ENCODE data around the gene BHLHA9. TPM values are rescaled to one million over a fixed set of nuclear protein-coding genes. Genes with fewer than 3 reads are reported as not detected.

The BHLHA9 gene
- total and polyA plus RNA-seq, 2 of the 8 experiments (the other 6 are each of a cell fraction or from before 2014, with no cell fraction given), result 0.29 to 0.34 TPM

- Histone ChIP-seq H2BK15ac (ENCODE audit: low read length) (no peak overlapping the region), H3K27me3 (replicated peaks in 1 of 4; ENCODE audit: control insufficient read depth in 3 of 4, extremely low read depth in 1 of 4, insufficient read depth in 3 of 4, low read length in 3 of 4) (no peaks in the 10 kb centered on the region), H3K23ac (ENCODE audit: insufficient read length) (no peak overlapping the region), H3K9ac (replicated peaks in 1 of 4; ENCODE audit: extremely low read depth in 1 of 4, low read depth in 3 of 4, low read length in 3 of 4) (no peak overlapping the region), H2BK20ac (ENCODE audit: low read length) (no peak overlapping the region), H2BK120ac (replicated peaks; ENCODE audit: low read depth, low read length) (no peak overlapping the region), H3K56ac (replicated peaks; ENCODE audit: insufficient read length, low read depth, low read length) (no peak overlapping the region), H2BK5ac (ENCODE audit: low read depth, low read length) (no peak overlapping the region), H3K4me1 (replicated peaks in 1 of 4; ENCODE audit: control insufficient read depth in 3 of 4, insufficient read depth in 4 of 4, low read length in 3 of 4) (no peaks in the 10 kb centered on the region), H2AFZ (ENCODE audit: low read length) (no peak overlapping the region), H4K91ac (replicated peaks; ENCODE audit: insufficient read length, low read length) (no peak overlapping the region), H3K9me3 (ENCODE audit: insufficient read depth in 2 of 2, low read depth in 1 of 2, low read length in 1 of 2) (no peaks in the 10 kb centered on the region), H4K5ac (ENCODE audit: insufficient read length, low read depth, low read length) (no peak overlapping the region), H3K23me2 (ENCODE audit: low read depth, low read length) (no peaks in the 10 kb centered on the region), H3K18ac (ENCODE audit: extremely low read depth, low read length) (no peak overlapping the region), H4K20me1 (replicated peaks in 1 of 2; ENCODE audit: control insufficient read depth in 1 of 2, insufficient read depth in 2 of 2, low read length in 2 of 2) (no peaks in the 10 kb centered on the region), H3K79me1 (ENCODE audit: low read depth, low read length) (no peaks in the 10 kb centered on the region), H3K14ac (ENCODE audit: insufficient read length) (no peak overlapping the region), H3K4me3 (ENCODE audit: extremely low read depth in 1 of 4, insufficient read depth in 2 of 4, low read depth in 3 of 4, low read length in 4 of 4) (no peak overlapping the region), H3K4me2 (ENCODE audit: insufficient read depth in 1 of 2, low read depth in 2 of 2, low read length in 2 of 2) (no peak overlapping the region), H3K79me2 (ENCODE audit: control insufficient read depth in 1 of 2, insufficient read depth in 2 of 2, low read length in 2 of 2) (no peaks in the 10 kb centered on the region), H3K4ac (replicated peaks; ENCODE audit: insufficient read length, low read depth, low read length) (no peak overlapping the region), H2AK5ac (ENCODE audit: low read depth, low read length) (no peak overlapping the region), H2BK12ac (ENCODE audit: low read depth, low read length) (no peak overlapping the region), H3K36me3 (ENCODE audit: control insufficient read depth in 2 of 4, insufficient read depth in 4 of 4, low read length in 3 of 4) (no peaks in the 10 kb centered on the region), H4K8ac (ENCODE audit: extremely low read depth, insufficient read depth, low read length) (peak overlapping the region; percentile 11), H3K27ac (ENCODE audit: low read depth, low read length) (no peak overlapping the region)
- WGBS, 2 experiments (ENCODE audit: extremely low coverage in 1 of 2, insufficient coverage in 1 of 2, insufficient read length in 1 of 2, insufficient replicate concordance in 2 of 2, low coverage in 1 of 2, low lambda C conversion rate in 2 of 2, missing lambda C conversion rate in 1 of 2), result 69% methylated on average over 9 of the region's 9 CpGs; no CpG with 5 or more reads in 1 of the 2 experiments
- POLR2A ChIA-PET (ENCODE audit: partially characterized antibody), result no interaction called here
- CTCF ChIA-PET (ENCODE audit: partially characterized antibody), result no interaction called here
- DNase-seq (ENCODE audit: low read depth in 1 of 2, low spot score in 2 of 2), result peak in 1 of 2 experiments; percentile 68
- no peak for TF ChIP-seq KDM5A (IDR thresholded peaks at IDR 0.05; ENCODE audit: low read length)
- 0 out of 2 replicates have a peak, but pooled peaks have one; percentile 11 for TF ChIP-seq ATF3 (IDR thresholded peaks at IDR 0.05; ENCODE audit: insufficient read depth, low read depth, low read length)
- TF ChIP-seq, protein P1, sequence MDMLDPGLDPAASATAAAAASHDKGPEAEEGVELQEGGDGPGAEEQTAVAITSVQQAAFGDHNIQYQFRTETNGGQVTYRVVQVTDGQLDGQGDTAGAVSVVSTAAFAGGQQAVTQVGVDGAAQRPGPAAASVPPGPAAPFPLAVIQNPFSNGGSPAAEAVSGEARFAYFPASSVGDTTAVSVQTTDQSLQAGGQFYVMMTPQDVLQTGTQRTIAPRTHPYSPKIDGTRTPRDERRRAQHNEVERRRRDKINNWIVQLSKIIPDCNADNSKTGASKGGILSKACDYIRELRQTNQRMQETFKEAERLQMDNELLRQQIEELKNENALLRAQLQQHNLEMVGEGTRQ (IDR thresholded peaks at IDR 0.05; ENCODE audit: low read length), result peak; percentile 80
- no peak for FAIRE-seq
Measured at GRCh38 chr17:1312261-1312870, 42.1 kb downstream of the BHLHA9 start.
